ENCODE results near the gene ZBTB42. TPM values are rescaled to one million over a fixed set of nuclear protein-coding genes. Genes with fewer than 3 reads are reported as not detected.
A peak's percentile ranks its signal among the peaks of the same experiment; 100 is the strongest.

The ZBTB42 gene
- polyA plus RNA-seq, 1 of the 3 experiments (the other 2 are of a cell fraction), result 3.1 TPM

GRCh38 chr14:104800015-104800770 is 708 bp upstream of the ZBTB42 start:
- peak overlapping the region; percentile 47; the same call in 1 of the 2 replicates for H3K9ac ChIP-seq

More at GRCh38 chr14:104800015-104800770, 708 bp upstream of the ZBTB42 start:
- H3K9me3 ChIP-seq, result no peaks in the 10 kb centered on the region
- TF ChIP-seq FOXJ3 (CRISPR knock-in tag; IDR thresholded peaks at IDR 0.05) (no peak), YY1 (IDR thresholded peaks at IDR 0.05; ENCODE audit: low read depth) (no peak), USF1 (IDR thresholded peaks at IDR 0.05; ENCODE audit: borderline replicate concordance, low read depth) (no peak), IRF3 (IDR thresholded peaks at IDR 0.05; ENCODE audit: low read depth, low read length) (no peak), CTCF (IDR thresholded peaks at IDR 0.05) (peak; percentile 46), GATA2 (CRISPR knock-in tag; IDR thresholded peaks at IDR 0.05) (no peak), CHD2 (IDR thresholded peaks at IDR 0.05; ENCODE audit: low read length, partially characterized antibody) (peak; percentile 98), EZH2phosphoT487 (IDR thresholded peaks at IDR 0.05; ENCODE audit: borderline replicate concordance, low read depth) (no peak)
- TF ChIP-seq, protein P1, sequence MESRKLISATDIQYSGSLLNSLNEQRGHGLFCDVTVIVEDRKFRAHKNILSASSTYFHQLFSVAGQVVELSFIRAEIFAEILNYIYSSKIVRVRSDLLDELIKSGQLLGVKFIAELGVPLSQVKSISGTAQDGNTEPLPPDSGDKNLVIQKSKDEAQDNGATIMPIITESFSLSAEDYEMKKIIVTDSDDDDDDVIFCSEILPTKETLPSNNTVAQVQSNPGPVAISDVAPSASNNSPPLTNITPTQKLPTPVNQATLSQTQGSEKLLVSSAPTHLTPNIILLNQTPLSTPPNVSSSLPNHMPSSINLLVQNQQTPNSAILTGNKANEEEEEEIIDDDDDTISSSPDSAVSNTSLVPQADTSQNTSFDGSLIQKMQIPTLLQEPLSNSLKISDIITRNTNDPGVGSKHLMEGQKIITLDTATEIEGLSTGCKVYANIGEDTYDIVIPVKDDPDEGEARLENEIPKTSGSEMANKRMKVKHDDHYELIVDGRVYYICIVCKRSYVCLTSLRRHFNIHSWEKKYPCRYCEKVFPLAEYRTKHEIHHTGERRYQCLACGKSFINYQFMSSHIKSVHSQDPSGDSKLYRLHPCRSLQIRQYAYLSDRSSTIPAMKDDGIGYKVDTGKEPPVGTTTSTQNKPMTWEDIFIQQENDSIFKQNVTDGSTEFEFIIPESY (IDR thresholded peaks at IDR 0.05; ENCODE audit: borderline replicate concordance, low read depth), result peak; percentile 79
- peak; percentile 97 for DNase-seq
- peak overlapping the region; percentile 47 to 67; a peak in 3 of 4 replicates for H3K4me3 ChIP-seq (ENCODE audit: low read depth in 2 of 2, low read length in 1 of 2)
- H3F3A ChIP-seq (replicated peaks; ENCODE audit: insufficient read depth), result peaks cover 22% of the 10 kb centered on the region
- ChIA-PET CTCF (interaction anchor here (0.8 to 5.2 kb wide), 8 partner anchors 10 to 133 kb away, joined by 3 to 26 read pairs (median 4); no protein-coding TSS in a partner anchor), POLR2A (no interaction called here)
- H3K9me2 ChIP-seq, result no peaks in the 10 kb centered on the region
- H3K79me2 ChIP-seq (ENCODE audit: insufficient read depth), result no peaks in the 10 kb centered on the region
- peak overlapping the region; percentile 71; the same call in 1 of the 2 replicates for H3K4me2 ChIP-seq
- no peaks in the 10 kb centered on the region for H4K20me1 ChIP-seq (ENCODE audit: insufficient read depth)
- no peaks in the 10 kb centered on the region for H3K27me3 ChIP-seq (ENCODE audit: insufficient read depth)
- peak overlapping the region in 1 of 2 experiments; percentile 39; a peak in 1 of 4 replicates for H3K27ac ChIP-seq (ENCODE audit: low read depth in 2 of 2, low read length in 1 of 2)
- peaks cover 17 to 51% of the 10 kb centered on the region in 2 experiments; a peak in 3 of 4 replicates for H3K4me1 ChIP-seq (ENCODE audit: control insufficient read depth in 1 of 2, insufficient read depth in 2 of 2, low read depth in 1 of 2, low read length in 1 of 2)
- no peaks in the 10 kb centered on the region for H3K36me3 ChIP-seq (replicated peaks in 1 of 2; ENCODE audit: control insufficient read depth in 1 of 2, insufficient read depth in 2 of 2, low read length in 1 of 2)
- peak overlapping the region; percentile 86 for H2AFZ ChIP-seq (ENCODE audit: low read depth)
- WGBS (ENCODE audit: low lambda C conversion rate), result 58% methylated on average over 10 of the region's 83 CpGs
